ENCODE measurements around the gene IL4I1. TPM values are rescaled to one million over a fixed set of nuclear protein-coding genes. Genes with fewer than 3 reads are reported as not detected.
A peak's percentile ranks its signal among the peaks of the same experiment; 100 is the strongest.

IL4I1 gene
- polyA plus RNA-seq, 4 donors: 2.3 to 3.0 (median 2.5) TPM

DNA sequence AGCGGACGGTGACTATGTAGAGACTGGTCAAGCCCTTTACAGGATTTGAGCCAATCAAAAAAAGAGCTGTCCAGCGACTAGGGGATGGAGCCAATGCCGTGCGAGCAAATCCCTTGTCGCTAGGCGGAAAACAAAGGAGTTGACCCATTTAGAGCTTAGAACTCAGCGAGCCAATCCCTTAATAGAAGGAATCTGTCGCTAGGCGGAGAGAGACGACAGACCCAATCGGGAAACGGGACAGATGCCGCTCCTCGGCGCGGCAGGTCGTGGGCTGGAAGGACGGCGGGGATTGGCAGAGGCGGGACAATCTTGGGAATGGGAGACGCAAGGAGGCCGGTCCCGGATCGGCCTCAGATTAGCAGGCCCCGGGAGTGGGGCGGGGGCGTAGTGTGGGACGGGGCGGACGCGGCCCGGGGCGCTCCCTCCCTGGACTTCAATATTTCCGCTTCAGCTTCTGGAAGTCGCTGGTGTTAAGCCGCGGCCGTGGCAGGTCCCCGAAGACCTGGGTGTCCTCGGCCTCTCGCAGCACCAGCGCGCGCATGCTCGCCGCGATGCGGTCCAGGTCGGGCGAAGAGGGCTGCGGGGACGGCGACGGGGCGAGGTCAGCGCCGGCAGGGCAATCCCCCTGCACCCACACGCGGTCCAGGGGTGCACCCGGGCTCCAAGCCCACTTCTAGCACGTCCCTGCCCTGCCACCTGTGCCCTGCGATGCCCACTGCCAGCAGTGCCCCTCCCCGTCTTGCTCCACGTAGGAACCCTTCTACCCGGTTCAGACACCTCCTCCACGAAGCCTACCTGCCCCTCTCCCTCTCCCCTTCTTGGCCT, 27.0 kb downstream of the IL4I1 start:
- DNase-seq (ENCODE audit: low read depth in 4 of 4, low spot score in 2 of 4): peak; percentile 98 to 100 (median 98)

GRCh38 chr19:49869009-49869483, 27.6 kb downstream of the IL4I1 start:
- DNase-seq (ENCODE audit: low read depth in 4 of 4, low spot score in 2 of 4): no peak

GRCh38 chr19:49866933-49867782, 29.5 kb downstream of the IL4I1 start, which contains the start of gene PNKP:
TSS of gene PNKP (minus strand) at chr19:49867576. CDS start at chr19:49867204, 372 bp downstream.
- DNase-seq (ENCODE audit: low read depth in 4 of 4, low spot score in 2 of 4): peak; percentile 84 to 88 (median 88)

DNA sequence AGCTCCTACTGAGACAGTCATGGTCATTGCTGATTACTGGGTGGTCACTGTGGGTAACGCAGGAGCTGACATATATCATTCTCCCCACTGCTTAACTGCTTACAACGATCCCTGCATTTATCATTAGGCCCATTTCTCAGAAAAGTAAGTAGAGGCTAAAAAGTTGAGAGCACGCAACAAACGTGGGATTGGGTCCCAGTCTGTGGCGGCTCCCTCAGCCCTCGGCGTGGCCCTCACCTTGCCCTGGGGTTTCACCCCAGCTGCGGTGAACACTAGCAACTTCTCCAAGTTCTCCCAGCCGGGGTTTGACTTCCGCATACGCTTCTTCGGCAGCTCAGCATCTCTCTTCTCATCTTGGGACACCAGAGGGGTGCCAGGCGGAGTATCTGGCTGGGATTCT, 31.8 kb downstream of the IL4I1 start:
- DNase-seq (ENCODE audit: low read depth in 4 of 4, low spot score in 2 of 4): no peak

DNA sequence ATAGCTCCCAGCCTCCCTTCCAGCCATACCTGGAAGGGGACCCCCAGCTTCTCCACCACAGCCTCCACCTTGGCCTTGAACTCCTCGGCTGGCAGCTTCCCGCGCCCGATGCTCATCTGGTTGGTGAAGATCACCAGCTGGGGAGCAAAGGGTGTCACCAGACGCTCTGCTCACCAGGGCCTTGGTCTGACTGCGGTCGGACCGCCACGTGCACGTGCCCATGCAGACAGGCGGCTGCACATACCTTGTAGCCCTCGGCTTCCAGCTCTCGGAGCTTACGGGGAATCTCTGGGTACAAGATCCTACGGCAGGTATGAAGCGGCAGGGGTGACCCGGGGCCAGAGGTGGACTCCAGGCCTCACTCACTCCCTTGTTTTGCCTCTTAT, 32.8 kb downstream of the IL4I1 start:
- no peak for DNase-seq (ENCODE audit: low read depth in 4 of 4, low spot score in 2 of 4)

GRCh38 chr19:49863254-49863934, 33.3 kb downstream of the IL4I1 start:
- no peak for DNase-seq (ENCODE audit: low read depth in 4 of 4, low spot score in 2 of 4)

- DNase-seq (ENCODE audit: low read depth in 4 of 4, low spot score in 2 of 4): no peak
Observed at GRCh38 chr19:49862391-49863253, 34.1 kb downstream of the IL4I1 start.

- no peak for DNase-seq (ENCODE audit: low read depth in 4 of 4, low spot score in 2 of 4)
Observed at GRCh38 chr19:49861541-49862378, 34.9 kb downstream of the IL4I1 start.

GRCh38 chr19:49861107-49861506, 35.6 kb downstream of the IL4I1 start:
- no peak for DNase-seq (ENCODE audit: low read depth in 4 of 4, low spot score in 2 of 4)

DNA sequence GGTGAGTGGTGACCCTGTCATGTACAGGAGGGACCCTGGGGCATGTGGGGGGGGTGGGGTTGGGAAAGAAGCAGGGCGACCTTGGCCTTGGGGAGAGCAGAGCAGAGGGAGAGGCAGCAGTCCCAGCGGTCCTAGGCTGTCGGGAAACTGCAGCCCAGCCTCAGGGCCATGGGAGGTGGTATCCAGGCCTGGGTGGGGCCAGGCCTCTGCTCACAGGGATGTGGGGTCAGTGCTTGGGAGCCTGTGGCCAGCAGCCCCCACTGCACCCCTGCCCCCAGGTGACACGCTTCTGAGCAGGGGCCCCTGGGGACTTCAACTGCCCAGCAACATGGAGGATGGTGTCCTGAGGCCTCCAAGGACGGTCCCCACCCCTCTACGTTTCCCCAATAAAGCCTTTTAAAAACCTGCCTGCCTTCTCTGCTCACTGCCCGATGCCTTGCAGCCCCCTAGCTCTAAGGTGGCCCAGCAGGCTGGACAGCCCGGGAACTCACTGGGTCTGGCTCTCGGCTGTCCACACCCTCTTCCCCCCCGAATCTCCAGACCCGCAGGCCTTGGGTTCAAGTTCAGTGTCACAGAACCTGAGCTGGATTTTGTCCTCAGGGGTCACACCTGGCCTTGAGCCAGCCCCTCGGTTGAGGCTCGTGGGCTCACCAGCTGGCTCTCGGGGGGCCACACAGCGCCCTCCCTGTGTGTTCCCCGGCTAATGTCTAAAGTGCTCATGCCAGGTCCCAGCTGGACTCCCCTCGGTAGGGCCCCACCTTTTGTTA, 36.2 kb downstream of the IL4I1 start:
- DNase-seq (ENCODE audit: low read depth in 4 of 4, low spot score in 2 of 4): no peak

DNA sequence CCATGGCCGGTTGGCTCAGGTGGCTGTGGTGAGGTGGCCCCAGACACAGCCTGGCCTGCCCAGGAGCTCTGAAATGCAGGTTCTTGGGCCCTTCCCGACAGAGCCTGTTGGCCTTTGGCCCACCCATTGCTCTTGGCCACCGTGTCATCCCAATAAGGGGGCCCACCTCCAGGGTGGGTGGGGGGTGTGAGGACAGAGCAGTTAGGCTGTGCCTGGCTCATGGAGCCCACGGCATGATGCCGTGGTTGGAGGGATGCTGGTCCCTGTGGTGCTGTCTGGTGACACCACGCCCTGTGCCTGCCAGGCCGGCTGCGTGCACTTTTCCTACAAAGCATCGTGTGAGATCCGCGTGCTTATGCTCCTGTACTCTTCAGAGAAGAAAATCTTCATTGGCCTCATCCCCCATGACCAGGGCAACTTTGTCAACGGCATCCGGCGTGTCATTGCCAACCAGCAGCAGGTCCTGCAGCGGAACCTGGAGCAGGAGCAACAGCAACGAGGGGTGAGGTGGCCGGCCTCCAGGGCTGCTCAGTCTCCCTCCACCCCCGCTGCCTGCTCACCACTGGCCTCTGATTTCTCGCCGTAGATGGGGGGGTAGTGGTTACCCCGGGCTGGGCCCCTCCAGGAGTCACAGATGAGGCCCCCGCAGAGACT, 36.9 kb downstream of the IL4I1 start:
- no peak for DNase-seq (ENCODE audit: low read depth in 4 of 4, low spot score in 2 of 4)

DNA sequence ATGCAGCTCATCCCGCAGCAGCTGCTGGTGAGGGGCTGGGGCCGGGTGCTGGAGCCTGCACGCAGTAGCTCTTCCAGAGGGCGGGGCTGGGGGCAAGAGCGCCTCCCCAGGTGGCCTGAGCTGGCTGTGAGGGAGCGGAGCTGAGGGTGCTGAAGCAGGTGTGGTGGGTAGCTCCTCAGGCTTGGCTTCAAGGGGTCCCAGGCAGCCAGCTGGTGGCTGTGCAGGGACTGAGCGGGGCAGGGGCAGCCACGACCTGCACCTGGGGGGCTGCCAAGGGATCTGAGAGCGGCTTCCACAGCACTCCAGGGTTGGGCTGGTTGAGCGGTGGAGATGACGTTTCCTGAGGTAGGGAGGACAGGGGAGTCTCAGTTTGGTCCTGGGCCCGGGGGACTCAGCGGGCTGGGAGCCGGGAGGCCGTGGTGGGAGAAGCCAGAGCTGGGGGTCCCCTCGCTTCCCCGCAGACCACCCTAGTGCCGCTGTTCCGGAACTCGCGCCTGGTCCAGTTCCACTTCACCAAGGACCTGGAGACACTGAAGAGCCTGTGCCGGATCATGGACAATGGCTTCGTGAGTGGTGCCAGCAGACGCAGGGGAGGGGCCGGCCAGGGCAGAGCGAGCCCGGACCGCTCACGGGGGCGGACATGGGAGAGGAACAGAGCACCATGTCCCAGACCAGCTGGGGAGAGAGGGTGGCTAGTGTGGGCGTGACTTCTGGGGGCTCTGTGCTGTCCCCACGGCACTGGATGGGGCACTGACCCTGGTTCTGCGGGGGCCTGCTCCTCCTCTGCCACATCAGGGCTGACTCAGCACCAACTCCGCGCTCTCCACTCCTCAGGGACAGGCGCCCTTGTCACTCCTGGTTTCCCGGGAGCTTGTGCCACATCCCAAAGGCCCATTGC, 38.4 kb downstream of the IL4I1 start:
- no peak for DNase-seq (ENCODE audit: low read depth in 4 of 4, low spot score in 2 of 4)

GRCh38 chr19:49857838-49858087, 38.9 kb downstream of the IL4I1 start:
- no peak for DNase-seq (ENCODE audit: low read depth in 4 of 4, low spot score in 2 of 4)

DNA sequence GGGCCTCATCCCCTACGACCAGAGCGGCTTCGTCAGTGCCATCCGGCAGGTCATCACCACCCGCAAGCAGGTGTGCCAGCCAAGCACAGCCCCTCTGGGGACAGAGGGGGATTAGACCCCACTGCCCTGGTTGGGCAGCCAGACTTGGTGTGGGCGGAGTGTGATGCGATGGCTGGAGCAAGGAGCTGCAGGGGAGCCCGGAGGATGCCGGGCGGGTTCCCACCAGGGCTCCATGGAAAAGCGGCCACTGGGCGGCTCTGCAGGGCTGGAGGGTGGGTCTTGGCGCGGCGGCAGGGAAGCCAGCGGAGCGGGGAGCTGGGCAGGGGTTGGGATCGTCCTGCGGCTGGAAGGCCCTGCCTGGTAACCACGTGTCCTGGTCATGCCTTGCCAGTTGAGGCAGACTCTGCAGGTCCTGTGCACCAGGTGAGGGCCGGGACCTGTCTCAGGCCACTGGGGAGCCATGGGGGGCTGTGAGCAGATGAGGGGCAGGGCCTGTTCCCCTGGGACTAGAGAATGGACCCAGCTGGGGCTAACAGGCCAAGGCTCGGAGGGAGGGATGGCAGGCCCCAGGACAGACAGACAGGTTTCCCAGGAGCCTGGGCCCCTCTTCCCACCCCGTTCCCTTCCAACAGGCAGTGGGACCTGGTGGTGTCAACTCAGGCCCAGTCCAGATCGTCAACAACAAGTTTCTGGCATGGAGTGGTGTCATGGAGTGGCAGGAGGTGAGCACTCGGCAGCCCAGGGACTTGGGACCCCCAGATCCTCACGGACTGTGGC, 39.4 kb downstream of the IL4I1 start:
- DNase-seq (ENCODE audit: low read depth in 4 of 4, low spot score in 2 of 4): no peak

DNA sequence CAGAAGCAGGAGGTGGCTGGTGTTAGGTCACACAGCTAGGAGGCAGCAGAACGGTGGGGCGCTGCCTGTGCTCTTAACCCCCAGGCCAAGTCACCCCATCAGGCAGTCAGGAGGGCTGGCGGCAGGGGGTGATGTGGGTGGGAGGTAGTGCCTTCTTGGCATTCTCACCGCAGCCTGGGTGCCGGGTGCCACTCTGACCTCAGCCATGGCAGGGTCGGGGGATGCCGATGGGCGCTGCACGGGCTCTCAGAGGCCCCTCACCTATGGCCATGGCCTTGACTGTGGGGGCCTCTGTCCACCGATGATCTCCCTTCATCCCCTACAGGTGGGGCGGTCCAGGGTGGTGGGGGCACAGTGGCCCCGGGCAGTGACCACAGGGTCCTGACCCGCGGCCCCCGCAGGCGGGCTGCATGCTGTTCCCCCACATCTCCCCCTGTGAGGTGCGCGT, 40.1 kb downstream of the IL4I1 start:
- no peak for DNase-seq (ENCODE audit: low read depth in 4 of 4, low spot score in 2 of 4)

Data from left renal cortex interstitium (tissue), 4 donors.